ENCODE data around the gene TBCCD1. TPM values are rescaled to one million over a fixed set of nuclear protein-coding genes. Genes with fewer than 3 reads are reported as not detected.

Gene TBCCD1
- total RNA-seq, 1 donor from 2014 or later, result 10.3 TPM

DNA sequence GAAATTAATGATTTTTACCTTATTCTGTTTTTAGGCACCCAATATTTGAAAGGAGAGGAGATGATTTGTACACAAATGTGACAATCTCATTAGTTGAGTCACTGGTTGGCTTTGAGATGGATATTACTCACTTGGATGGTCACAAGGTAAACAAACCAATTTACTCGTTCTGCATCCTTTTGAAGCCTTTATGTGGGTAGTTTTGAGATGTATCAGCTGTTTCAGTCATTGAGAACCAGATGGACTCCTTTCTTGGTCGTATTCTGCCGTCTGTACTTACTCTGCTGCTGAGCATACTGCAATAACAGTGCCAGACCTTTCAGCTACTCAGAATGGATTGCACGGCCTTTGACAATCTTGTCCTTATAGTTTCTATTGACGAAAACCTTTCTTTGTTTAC, 16.7 kb upstream of the TBCCD1 start:
- Histone ChIP-seq H3K27me3 (ENCODE audit: control insufficient read depth, insufficient read depth, low read length) (no peaks in the 10 kb centered on the region), H3K4me3 (ENCODE audit: low read depth, low read length) (no peak overlapping the region), H3K36me3 (ENCODE audit: control insufficient read depth, insufficient read depth, low read length) (peaks cover 1% of the 10 kb centered on the region)
- TF ChIP-seq CTCF (IDR thresholded peaks at IDR 0.05; ENCODE audit: insufficient read depth, low read length, poor library complexity, severe bottlenecking), result no peak
- no peak for DNase-seq (ENCODE audit: low read depth)

DNA sequence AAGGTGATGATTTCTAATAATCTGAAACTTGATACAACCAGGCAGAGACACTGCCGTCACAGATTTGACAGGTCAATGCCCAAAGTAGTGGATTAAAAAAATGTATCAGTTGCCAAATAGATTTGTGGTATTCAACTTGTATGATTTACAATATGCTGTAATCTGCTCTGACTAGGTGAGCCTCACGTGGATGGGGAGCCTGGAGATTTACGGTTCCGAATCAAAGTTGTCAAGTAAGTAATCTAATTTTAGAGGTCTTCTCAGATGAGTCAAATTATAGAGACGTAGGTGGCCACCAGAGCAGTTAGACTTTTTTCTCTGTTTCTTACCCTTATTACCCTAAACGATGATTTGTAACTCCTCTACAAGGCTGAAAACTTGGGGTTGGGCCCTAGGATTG, 15.4 kb upstream of the TBCCD1 start:
- TF ChIP-seq CTCF (IDR thresholded peaks at IDR 0.05; ENCODE audit: insufficient read depth, low read length, poor library complexity, severe bottlenecking), result no peak
- no peak for DNase-seq (ENCODE audit: low read depth)
- H3K4me3 ChIP-seq (ENCODE audit: low read depth, low read length), result no peak overlapping the region
- H3K36me3 ChIP-seq (ENCODE audit: control insufficient read depth, insufficient read depth, low read length), result peaks cover 1% of the 10 kb centered on the region
- no peaks in the 10 kb centered on the region for H3K27me3 ChIP-seq (ENCODE audit: control insufficient read depth, insufficient read depth, low read length)

DNA sequence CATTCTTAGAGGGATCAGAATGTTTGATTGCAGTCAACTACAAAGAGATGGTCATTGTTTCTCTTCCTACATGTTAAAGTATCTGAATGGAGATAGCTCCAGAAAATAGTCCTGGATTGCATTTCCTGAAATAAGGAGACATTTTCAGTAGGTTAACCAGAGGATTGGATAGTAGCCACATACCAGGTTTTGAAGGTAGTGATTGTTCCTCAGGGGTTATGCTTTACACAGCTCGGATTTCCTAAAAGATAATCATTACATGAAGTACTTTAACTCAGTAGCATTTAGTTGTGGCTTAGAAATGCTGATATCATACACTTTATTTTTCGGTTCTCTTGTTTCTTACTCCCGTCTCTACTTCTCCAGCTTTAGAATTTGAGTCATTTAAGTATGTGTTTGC, 13.6 kb upstream of the TBCCD1 start:
- TF ChIP-seq CTCF (IDR thresholded peaks at IDR 0.05; ENCODE audit: insufficient read depth, low read length, poor library complexity, severe bottlenecking), result no peak
- no peaks in the 10 kb centered on the region for H3K27me3 ChIP-seq (ENCODE audit: control insufficient read depth, insufficient read depth, low read length)
- H3K4me3 ChIP-seq (ENCODE audit: low read depth, low read length), result no peak overlapping the region
- H3K36me3 ChIP-seq (ENCODE audit: control insufficient read depth, insufficient read depth, low read length), result peaks cover 1% of the 10 kb centered on the region
- DNase-seq (ENCODE audit: low read depth), result no peak

DNA sequence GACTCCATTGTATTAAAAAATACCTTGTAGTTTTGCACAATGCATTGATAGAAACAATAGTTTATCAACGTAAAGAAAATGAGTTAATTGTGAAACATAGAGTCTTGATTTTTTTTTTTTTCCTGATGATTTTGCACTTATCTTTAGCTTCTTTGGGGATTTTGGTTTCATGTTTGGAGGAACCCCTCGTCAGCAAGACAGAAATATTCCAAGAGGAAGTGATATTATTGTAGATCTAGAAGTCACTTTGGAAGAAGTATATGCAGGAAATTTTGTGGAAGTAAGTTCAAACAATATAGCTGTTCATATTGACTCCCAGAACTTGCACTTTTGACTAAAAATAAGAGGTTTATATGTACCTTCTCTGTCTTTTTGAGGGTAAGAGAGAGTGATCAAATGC, 10.4 kb upstream of the TBCCD1 start:
- Histone ChIP-seq H3K36me3 (ENCODE audit: control insufficient read depth, insufficient read depth, low read length) (no peaks in the 10 kb centered on the region), H3K27me3 (ENCODE audit: control insufficient read depth, insufficient read depth, low read length) (no peaks in the 10 kb centered on the region), H3K4me3 (ENCODE audit: low read depth, low read length) (no peak overlapping the region)
- no peak for DNase-seq (ENCODE audit: low read depth)
- TF ChIP-seq CTCF (IDR thresholded peaks at IDR 0.05; ENCODE audit: insufficient read depth, low read length, poor library complexity, severe bottlenecking), result no peak

- H3K36me3 ChIP-seq (ENCODE audit: control insufficient read depth, insufficient read depth, low read length), result no peaks in the 10 kb centered on the region
- no peak for TF ChIP-seq CTCF (IDR thresholded peaks at IDR 0.05; ENCODE audit: insufficient read depth, low read length, poor library complexity, severe bottlenecking)
- no peak for DNase-seq (ENCODE audit: low read depth)
- H3K4me3 ChIP-seq (ENCODE audit: low read depth, low read length), result peak overlapping the region; percentile 97
- H3K27me3 ChIP-seq (ENCODE audit: control insufficient read depth, insufficient read depth, low read length), result no peaks in the 10 kb centered on the region
Observed at GRCh38 chr3:186571644-186572013, 4.5 kb upstream of the TBCCD1 start.

GRCh38 chr3:186570941-186571643, 4.0 kb upstream of the TBCCD1 start:
- Histone ChIP-seq H3K27me3 (ENCODE audit: control insufficient read depth, insufficient read depth, low read length) (no peaks in the 10 kb centered on the region), H3K4me3 (ENCODE audit: low read depth, low read length) (peak overlapping the region; percentile 97), H3K36me3 (ENCODE audit: control insufficient read depth, insufficient read depth, low read length) (no peaks in the 10 kb centered on the region)
- no peak for TF ChIP-seq CTCF (IDR thresholded peaks at IDR 0.05; ENCODE audit: insufficient read depth, low read length, poor library complexity, severe bottlenecking)
- no peak for DNase-seq (ENCODE audit: low read depth)
